ENCODE data around the gene KCNQ1.

DNA sequence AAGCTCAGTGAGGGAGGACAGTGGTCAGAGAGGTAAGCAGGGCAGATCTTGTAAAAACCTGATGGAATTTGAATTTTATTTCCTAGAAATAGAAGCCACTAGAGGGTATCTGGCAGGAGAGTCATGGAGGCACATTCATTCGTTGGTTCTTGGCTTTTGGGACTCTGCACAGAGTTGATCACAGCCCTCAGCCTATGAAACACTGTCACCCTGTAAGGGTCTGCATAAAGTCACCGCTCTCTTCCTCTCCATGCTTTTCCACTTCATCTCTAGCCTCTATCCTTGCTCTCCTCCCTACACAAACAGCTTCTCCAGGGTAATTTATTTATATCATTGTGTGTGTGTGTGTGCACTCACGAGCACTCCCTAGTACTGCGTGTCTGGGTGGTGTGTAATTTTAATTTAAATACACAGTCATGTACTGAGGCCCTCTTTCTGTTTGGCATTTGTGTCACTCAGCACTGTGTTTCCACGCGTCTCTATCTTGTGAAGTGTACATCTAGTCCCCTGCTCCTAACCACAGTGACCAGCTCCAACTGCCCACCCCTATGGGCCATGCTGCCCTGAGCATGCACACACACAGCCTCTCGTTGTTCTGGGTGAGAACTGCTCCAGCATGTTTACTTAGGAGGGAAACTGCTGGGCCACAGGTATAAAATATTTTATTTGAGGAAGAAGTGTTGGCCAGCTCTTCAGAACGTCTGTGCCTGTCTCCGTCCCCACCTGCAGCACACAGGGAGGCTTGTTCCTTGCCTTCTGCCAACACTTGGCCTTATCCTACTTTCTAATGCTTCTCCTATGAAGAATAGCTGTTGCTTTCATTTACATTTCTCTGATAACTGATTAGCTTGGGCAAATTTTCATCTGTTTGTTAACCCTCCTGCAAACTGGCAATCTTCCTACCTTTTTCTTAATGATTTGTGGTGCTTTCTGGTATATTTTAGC, 250.5 kb downstream of the KCNQ1 start:
- TF ChIP-seq CTCF (IDR thresholded peaks at IDR 0.05) (no peak), POLR2AphosphoS5 (IDR thresholded peaks at IDR 0.05) (no peak), POLR2A (IDR thresholded peaks at IDR 0.05) (no peak)

Measured in sigmoid colon (tissue), 4 donors.